Measurements from ENCODE around the gene MGAT4B.

DNA sequence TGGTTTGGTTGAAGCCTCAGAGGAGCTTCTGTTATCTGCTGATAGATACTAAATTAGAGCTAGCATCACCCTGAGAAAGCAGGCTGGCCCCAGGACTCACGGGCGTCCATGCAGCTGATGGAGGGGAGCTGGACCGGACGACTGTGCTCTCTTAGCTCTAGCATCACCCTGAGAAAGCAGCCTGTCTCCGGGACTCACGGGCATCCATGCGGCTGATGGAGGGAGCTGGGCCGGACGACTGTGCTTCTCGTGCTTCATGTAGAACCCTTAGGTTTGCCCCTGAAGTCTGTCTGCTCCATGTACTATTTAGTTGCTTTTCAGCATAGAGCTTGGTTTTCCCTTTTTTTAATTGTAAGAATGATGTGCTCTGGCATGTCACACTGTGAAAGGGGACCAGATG lies 29.2 kb downstream of the MGAT4B start:
- TF ChIP-seq, protein P1, sequence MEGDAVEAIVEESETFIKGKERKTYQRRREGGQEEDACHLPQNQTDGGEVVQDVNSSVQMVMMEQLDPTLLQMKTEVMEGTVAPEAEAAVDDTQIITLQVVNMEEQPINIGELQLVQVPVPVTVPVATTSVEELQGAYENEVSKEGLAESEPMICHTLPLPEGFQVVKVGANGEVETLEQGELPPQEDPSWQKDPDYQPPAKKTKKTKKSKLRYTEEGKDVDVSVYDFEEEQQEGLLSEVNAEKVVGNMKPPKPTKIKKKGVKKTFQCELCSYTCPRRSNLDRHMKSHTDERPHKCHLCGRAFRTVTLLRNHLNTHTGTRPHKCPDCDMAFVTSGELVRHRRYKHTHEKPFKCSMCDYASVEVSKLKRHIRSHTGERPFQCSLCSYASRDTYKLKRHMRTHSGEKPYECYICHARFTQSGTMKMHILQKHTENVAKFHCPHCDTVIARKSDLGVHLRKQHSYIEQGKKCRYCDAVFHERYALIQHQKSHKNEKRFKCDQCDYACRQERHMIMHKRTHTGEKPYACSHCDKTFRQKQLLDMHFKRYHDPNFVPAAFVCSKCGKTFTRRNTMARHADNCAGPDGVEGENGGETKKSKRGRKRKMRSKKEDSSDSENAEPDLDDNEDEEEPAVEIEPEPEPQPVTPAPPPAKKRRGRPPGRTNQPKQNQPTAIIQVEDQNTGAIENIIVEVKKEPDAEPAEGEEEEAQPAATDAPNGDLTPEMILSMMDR (IDR thresholded peaks at IDR 0.05) = no peak
- no peak for TF ChIP-seq POLR2A (IDR thresholded peaks at IDR 0.05)
- no peak for TF ChIP-seq POLR2AphosphoS5 (IDR thresholded peaks at IDR 0.05)
